SK-N-SH (cell line): ENCODE data around the gene TIGD6.

Source experiments
- CTCF ChIP-seq: fragments of 200-600 bp; sonication (generic); IDR thresholded peaks from 2 replicates; pipeline ENCODE4 v1.6.1; 2017; ENCODE audit warnings: antibody characterized with exemption, mild to moderate bottlenecking, moderate library complexity
- ELF1 ChIP-seq: IDR thresholded peaks from 2 replicates; pipeline ENCODE4 v1.4.0; 2012
- EZH2phosphoT487 ChIP-seq: fragments of 200-600 bp; sonication (generic); IDR thresholded peaks from 2 replicates; pipeline ENCODE4 v1.6.1; 2017; ENCODE audit warnings: low read depth, mixed run types, mild to moderate bottlenecking, antibody characterized with exemption, moderate library complexity, borderline replicate concordance
- GABPA ChIP-seq: IDR thresholded peaks from 2 replicates; pipeline ENCODE4 v1.4.0; 2012; ENCODE audit warnings: low read depth, mild to moderate bottlenecking
- NFIC ChIP-seq: IDR thresholded peaks from 2 replicates; pipeline ENCODE4 v1.4.0; 2012; ENCODE audit warnings: borderline replicate concordance
- RAD21 ChIP-seq: IDR thresholded peaks from 2 replicates; pipeline ENCODE4 v1.6.1; 2012; ENCODE audit warnings: mild to moderate bottlenecking, low read length
- RCOR1 ChIP-seq: fragments of 150-350 bp; IDR thresholded peaks from 2 replicates; pipeline ENCODE4 v1.6.1; 2017; ENCODE audit warnings: antibody characterized with exemption, low read length
- REST ChIP-seq: IDR thresholded peaks from 2 replicates; pipeline ENCODE4 v1.6.1; 2012; ENCODE audit warnings: mild to moderate bottlenecking, low read depth, low read length, moderate library complexity
- TF ChIP-seq, protein P1 (sequence below): IDR thresholded peaks from 2 replicates; pipeline ENCODE4 v1.4.0; 2012; ENCODE audit warnings: low read depth
- TF ChIP-seq, protein P2 (sequence below): IDR thresholded peaks from 2 replicates; pipeline ENCODE4 v1.4.0; 2012; ENCODE audit warnings: low read depth, borderline replicate concordance

DNA sequence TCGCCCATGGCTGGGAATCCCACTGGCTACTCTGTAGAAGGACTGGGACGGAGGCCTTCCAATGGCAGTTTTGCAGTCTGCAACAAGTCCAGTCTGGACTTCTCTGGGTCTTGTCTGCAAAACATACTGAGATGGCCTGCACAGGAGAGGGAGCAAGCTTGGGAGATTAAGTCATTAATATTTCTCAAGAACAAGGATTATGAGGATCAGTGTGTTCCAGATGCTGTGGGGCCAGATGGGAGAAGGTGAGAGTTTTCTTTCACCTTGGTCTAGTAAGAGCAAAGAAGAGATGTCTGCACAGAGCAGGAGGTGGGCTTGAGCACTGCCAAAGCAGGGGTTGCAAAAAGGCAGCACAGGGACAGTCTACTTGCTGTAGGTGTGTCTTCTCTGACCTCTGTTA lies 55.8 kb downstream of the TIGD6 start, which contains the start of gene PDE6A:
- TF ChIP-seq RAD21, result no peak
- TF ChIP-seq NFIC, result no peak
- TF ChIP-seq ELF1, result no peak
- TF ChIP-seq RCOR1, result no peak
- no peak for TF ChIP-seq CTCF
- TF ChIP-seq EZH2phosphoT487, result no peak
- TF ChIP-seq, protein P1, sequence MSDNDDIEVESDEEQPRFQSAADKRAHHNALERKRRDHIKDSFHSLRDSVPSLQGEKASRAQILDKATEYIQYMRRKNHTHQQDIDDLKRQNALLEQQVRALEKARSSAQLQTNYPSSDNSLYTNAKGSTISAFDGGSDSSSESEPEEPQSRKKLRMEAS, result no peak
- TF ChIP-seq, protein P2, sequence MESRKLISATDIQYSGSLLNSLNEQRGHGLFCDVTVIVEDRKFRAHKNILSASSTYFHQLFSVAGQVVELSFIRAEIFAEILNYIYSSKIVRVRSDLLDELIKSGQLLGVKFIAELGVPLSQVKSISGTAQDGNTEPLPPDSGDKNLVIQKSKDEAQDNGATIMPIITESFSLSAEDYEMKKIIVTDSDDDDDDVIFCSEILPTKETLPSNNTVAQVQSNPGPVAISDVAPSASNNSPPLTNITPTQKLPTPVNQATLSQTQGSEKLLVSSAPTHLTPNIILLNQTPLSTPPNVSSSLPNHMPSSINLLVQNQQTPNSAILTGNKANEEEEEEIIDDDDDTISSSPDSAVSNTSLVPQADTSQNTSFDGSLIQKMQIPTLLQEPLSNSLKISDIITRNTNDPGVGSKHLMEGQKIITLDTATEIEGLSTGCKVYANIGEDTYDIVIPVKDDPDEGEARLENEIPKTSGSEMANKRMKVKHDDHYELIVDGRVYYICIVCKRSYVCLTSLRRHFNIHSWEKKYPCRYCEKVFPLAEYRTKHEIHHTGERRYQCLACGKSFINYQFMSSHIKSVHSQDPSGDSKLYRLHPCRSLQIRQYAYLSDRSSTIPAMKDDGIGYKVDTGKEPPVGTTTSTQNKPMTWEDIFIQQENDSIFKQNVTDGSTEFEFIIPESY, result no peak
- no peak for TF ChIP-seq GABPA
- no peak for TF ChIP-seq REST
